Keratinocyte (primary cell): ENCODE results near the gene SFMBT2. TPM values are rescaled to one million over a fixed set of nuclear protein-coding genes. Genes with fewer than 3 reads are reported as not detected.

Experiments
- DNase-seq: peaks from one replicate; pipeline ENCODE4 v3.0.0-alpha.2; 2011; ENCODE audit warnings: low read depth, missing footprints, low spot score
- FAIRE-seq: peaks from 2 replicates; lab custom pipeline; 2011; peaks lifted over from hg19 to GRCh38; lab: Jason Lieb, UNC
- H2AFZ ChIP-seq: 2 replicates; pipeline ENCODE4 v1.6.0; 2012; ENCODE audit warnings: low read length, control low read depth, inconsistent platforms; ENCODE audit not compliant: control insufficient read depth
- H3K27ac ChIP-seq: 2 replicates; pipeline ENCODE4 v1.5.1; 2011; ENCODE audit warnings: low read length; ENCODE audit not compliant: control insufficient read depth, insufficient read depth
- H3K27me3 ChIP-seq: 3 replicates; pipeline ENCODE4 v1.6.0; 2011; ENCODE audit warnings: low read length; ENCODE audit not compliant: control insufficient read depth, insufficient read depth; ENCODE audit errors: extremely low read depth
- H3K36me3 ChIP-seq, 2 experiments: 2 replicates in 1 of 2; 3 replicates in 1 of 2; pipeline ENCODE4 v1.5.1; 2011; ENCODE audit warnings: low read length in 2 of 2, mild to moderate bottlenecking in 1 of 2; ENCODE audit not compliant: control insufficient read depth in 2 of 2, insufficient read depth in 2 of 2; ENCODE audit errors: extremely low read depth in 1 of 2
- H3K4me1 ChIP-seq: 3 replicates; pipeline ENCODE4 v1.5.1; 2011; ENCODE audit warnings: low read length; ENCODE audit not compliant: control insufficient read depth, insufficient read depth; ENCODE audit errors: extremely low read depth
- H3K4me2 ChIP-seq: 3 replicates; pipeline ENCODE4 v1.6.0; 2011; ENCODE audit warnings: low read depth, low read length; ENCODE audit not compliant: control insufficient read depth, insufficient read depth; ENCODE audit errors: extremely low read depth
- H3K4me3 ChIP-seq, 3 experiments: fragments of 200-600 bp in 1 of 3; sonication (generic) in 1 of 3; 2 replicates in 2 of 3; 3 replicates in 1 of 3; pipeline ENCODE4 v1.5.1; 2011 to 2016; ENCODE audit warnings: low read length in 3 of 3, mild to moderate bottlenecking in 3 of 3, control low read depth in 2 of 3, inconsistent platforms in 1 of 3, low read depth in 1 of 3, mixed read lengths in 1 of 3, mixed run types in 1 of 3, moderate library complexity in 1 of 3; ENCODE audit not compliant: control insufficient read depth in 2 of 3, insufficient read depth in 2 of 3; ENCODE audit errors: extremely low read depth in 1 of 3
- H3K79me2 ChIP-seq: 2 replicates; pipeline ENCODE4 v1.6.0; 2012; ENCODE audit warnings: low read length; ENCODE audit not compliant: control insufficient read depth, insufficient read depth
- H3K9ac ChIP-seq: 3 replicates; pipeline ENCODE4 v1.6.0; 2011; ENCODE audit warnings: low read length; ENCODE audit not compliant: control insufficient read depth, insufficient read depth; ENCODE audit errors: extremely low read depth
- H3K9me1 ChIP-seq: 3 replicates; pipeline ENCODE4 v1.6.0; 2011; ENCODE audit warnings: low read length; ENCODE audit not compliant: control insufficient read depth, insufficient read depth; ENCODE audit errors: extremely low read depth
- H3K9me3 ChIP-seq: 2 replicates; pipeline ENCODE4 v1.5.1; 2012; ENCODE audit warnings: low read depth, low read length; ENCODE audit not compliant: control insufficient read depth
- H4K20me1 ChIP-seq: 3 replicates; pipeline ENCODE4 v1.6.0; 2011; ENCODE audit warnings: low read length; ENCODE audit not compliant: control insufficient read depth, insufficient read depth; ENCODE audit errors: extremely low read depth
- EZH2 ChIP-seq: IDR thresholded peaks from one replicate; pipeline ENCODE4 v1.6.1; 2012; ENCODE audit warnings: inconsistent platforms, mild to moderate bottlenecking, low read length, moderate library complexity
- dilution Hi-C: fragments of 300-500 bp; cut with MboI; formaldehyde crosslinking; loops from one replicate; pipeline ENCODE4 v1.7.0; 2020; ENCODE audit warnings: low sequenced_read_pairs; ENCODE audit not compliant: extremely low pct_ligation_motif_present
- polyA plus RNA-seq, 5 experiments: library from polyadenylated mRNA; depleted of rRNA in 3 of 5; stranded (reverse) in 3 of 5; stranded (forward) in 1 of 5; unstranded in 1 of 5; fragments of >200 nt; gene quantifications; 1 replicate in 1 of 5; 2 replicates in 3 of 5; 3 replicates in 1 of 5; pipeline versions ENCODE4 v1.2.1 to v1.2.3, GENCODE V29; 2011 to 2012; ENCODE audit warnings: missing spikeins in 2 of 5, low read depth in 1 of 5, low replicate concordance in 1 of 5
- TF ChIP-seq, protein P1 (sequence below), 3 experiments: IDR thresholded peaks in 1 of 3; conservative IDR thresholded peaks in 1 of 3; optimal IDR thresholded peaks in 1 of 3; 2 replicates in 2 of 3; 3 replicates in 1 of 3; pipeline versions ENCODE3 to v1.5.1; 2011; ENCODE audit warnings: low read length in 3 of 3, mild to moderate bottlenecking in 3 of 3, moderate library complexity in 2 of 3, control low read depth in 1 of 3, inconsistent platforms in 1 of 3; ENCODE audit not compliant: insufficient read depth in 2 of 3; ENCODE audit errors: extremely low read depth in 1 of 3

Gene SFMBT2
- polyA plus RNA-seq, 1 donor (not counting 4 experiments of a cell fraction or from before 2014, with no cell fraction given): 0.71 TPM

DNA sequence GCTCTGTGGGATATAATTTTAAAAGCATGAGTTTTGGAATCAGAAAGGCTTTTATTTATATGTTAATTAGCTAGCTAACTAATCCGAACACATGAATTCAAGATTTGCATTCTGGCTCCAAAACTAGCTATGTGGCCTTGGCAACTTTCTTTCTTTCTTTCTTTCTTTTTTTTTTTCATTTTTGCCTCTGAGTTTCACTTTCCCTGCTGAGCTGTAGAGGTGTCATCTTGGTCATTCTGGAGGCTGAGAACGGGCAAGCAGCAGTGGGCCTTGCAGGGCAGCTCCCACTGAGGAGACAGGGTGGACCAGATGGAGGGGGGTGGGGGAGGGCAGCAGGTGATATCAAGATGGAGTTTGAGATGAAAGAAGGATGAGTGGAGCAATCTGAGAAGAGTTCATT is 24.8 kb upstream of the SFMBT2 start:
- FAIRE-seq (no peak), DNase-seq (no peak)
- peaks cover 29% of the 10 kb centered on the region for H3K27me3 ChIP-seq
- H3K36me3 ChIP-seq: no peaks in the 10 kb centered on the region
- H3K27ac ChIP-seq: no peak overlapping the region
- H3K4me3 ChIP-seq: no peak overlapping the region
- H2AFZ ChIP-seq: no peak overlapping the region
- no peak for TF ChIP-seq EZH2
- TF ChIP-seq, protein P1, sequence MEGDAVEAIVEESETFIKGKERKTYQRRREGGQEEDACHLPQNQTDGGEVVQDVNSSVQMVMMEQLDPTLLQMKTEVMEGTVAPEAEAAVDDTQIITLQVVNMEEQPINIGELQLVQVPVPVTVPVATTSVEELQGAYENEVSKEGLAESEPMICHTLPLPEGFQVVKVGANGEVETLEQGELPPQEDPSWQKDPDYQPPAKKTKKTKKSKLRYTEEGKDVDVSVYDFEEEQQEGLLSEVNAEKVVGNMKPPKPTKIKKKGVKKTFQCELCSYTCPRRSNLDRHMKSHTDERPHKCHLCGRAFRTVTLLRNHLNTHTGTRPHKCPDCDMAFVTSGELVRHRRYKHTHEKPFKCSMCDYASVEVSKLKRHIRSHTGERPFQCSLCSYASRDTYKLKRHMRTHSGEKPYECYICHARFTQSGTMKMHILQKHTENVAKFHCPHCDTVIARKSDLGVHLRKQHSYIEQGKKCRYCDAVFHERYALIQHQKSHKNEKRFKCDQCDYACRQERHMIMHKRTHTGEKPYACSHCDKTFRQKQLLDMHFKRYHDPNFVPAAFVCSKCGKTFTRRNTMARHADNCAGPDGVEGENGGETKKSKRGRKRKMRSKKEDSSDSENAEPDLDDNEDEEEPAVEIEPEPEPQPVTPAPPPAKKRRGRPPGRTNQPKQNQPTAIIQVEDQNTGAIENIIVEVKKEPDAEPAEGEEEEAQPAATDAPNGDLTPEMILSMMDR (optimal IDR thresholded peaks at IDR 0.05 in 1 of 3, IDR thresholded peaks at IDR 0.05 in 1 of 3, conservative IDR thresholded peaks at IDR 0.05 in 1 of 3; ENCODE audit: extremely low read depth in 1 of 3, insufficient read depth in 2 of 3, low read length in 3 of 3): no peak
- dilution Hi-C loops: no loop called here
- H3K9ac ChIP-seq: no peak overlapping the region
- H3K4me1 ChIP-seq: no peaks in the 10 kb centered on the region
- H3K9me1 ChIP-seq: no peaks in the 10 kb centered on the region
- no peaks in the 10 kb centered on the region for H4K20me1 ChIP-seq
- no peaks in the 10 kb centered on the region for H3K9me3 ChIP-seq
- H3K79me2 ChIP-seq: no peaks in the 10 kb centered on the region
- H3K4me2 ChIP-seq: no peak overlapping the region

DNA sequence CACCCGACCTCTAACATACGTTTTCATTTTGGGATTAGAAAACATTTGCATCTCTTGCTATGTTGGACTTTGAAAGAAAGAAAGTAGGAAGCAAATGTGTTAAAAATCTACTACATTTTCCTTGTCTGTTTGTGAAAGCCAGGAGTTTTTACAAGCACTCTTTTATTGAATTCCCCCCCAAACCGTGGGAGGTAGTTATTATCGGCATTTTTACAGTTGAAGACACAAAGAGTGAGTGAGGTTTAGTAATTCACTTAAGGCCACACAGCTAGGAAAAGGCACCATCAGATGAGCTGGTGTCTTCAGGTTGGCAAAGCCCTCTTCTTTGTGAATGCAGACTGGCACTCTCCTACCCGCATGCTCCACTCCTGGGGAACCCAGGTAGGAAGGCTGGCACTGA is 23.5 kb upstream of the SFMBT2 start:
- dilution Hi-C loops: no loop called here
- no peak for TF ChIP-seq EZH2
- TF ChIP-seq, protein P1 (optimal IDR thresholded peaks at IDR 0.05 in 1 of 3, IDR thresholded peaks at IDR 0.05 in 1 of 3, conservative IDR thresholded peaks at IDR 0.05 in 1 of 3; ENCODE audit: extremely low read depth in 1 of 3, insufficient read depth in 2 of 3, low read length in 3 of 3): no peak
- no peak overlapping the region for H3K4me3 ChIP-seq
- no peaks in the 10 kb centered on the region for H3K4me1 ChIP-seq
- H3K27ac ChIP-seq: no peak overlapping the region
- no peak overlapping the region for H3K4me2 ChIP-seq
- no peaks in the 10 kb centered on the region for H3K9me1 ChIP-seq
- peaks cover 29% of the 10 kb centered on the region for H3K27me3 ChIP-seq
- no peaks in the 10 kb centered on the region for H3K79me2 ChIP-seq
- DNase-seq (no peak), FAIRE-seq (no peak)
- no peaks in the 10 kb centered on the region for H4K20me1 ChIP-seq
- no peaks in the 10 kb centered on the region for H3K9me3 ChIP-seq
- H3K36me3 ChIP-seq: no peaks in the 10 kb centered on the region
- no peak overlapping the region for H3K9ac ChIP-seq
- H2AFZ ChIP-seq: no peak overlapping the region
